Heart right ventricle (tissue), 16 donors: Measurements from ENCODE around the gene RTF2. TPM values are rescaled to one million over a fixed set of nuclear protein-coding genes. Genes with fewer than 3 reads are reported as not detected.

Source experiments
- ATAC-seq, 8 donors: fragments of 200-7000 bp; cut with Tn5 transposase; one replicate each; pipeline ENCODE4 v1.9.1; 2020; ENCODE audit warnings: mild to moderate bottlenecking in 8 of 8, moderate library complexity in 8 of 8, moderate number of reproducible peaks in 1 of 8
- DNase-seq, 2 donors: peaks; one replicate each; pipeline ENCODE4 v3.0.0-alpha.2; 2020
- H3K27ac ChIP-seq, 10 donors: fragments of 200-600 bp; sonication (generic) in 2 of 10; one replicate each; pipeline versions ENCODE4 v1.5.0 to v1.8.0; 2020 to 2022; ENCODE audit warnings: mild to moderate bottlenecking in 3 of 10
- H3K27me3 ChIP-seq, 7 donors: fragments of 200-600 bp; one replicate each; pipeline ENCODE4 v1.8.0; 2021 to 2022; ENCODE audit warnings: mild to moderate bottlenecking in 2 of 7
- H3K36me3 ChIP-seq, 9 donors: fragments of 200-600 bp; sonication (generic) in 1 of 9; one replicate each; pipeline versions ENCODE4 v1.5.0 to v1.8.0; 2020 to 2022; ENCODE audit warnings: mild to moderate bottlenecking in 2 of 9
- H3K4me1 ChIP-seq, 9 donors: fragments of 200-600 bp; sonication (generic) in 1 of 9; one replicate each; pipeline versions ENCODE4 v1.5.0 to v1.8.0; 2020 to 2022; ENCODE audit warnings: mild to moderate bottlenecking in 4 of 9
- H3K4me3 ChIP-seq, 10 donors: fragments of 200-600 bp; sonication (generic) in 2 of 10; one replicate each; pipeline versions ENCODE4 v1.5.0 to v1.8.0; 2020 to 2022; ENCODE audit warnings: mild to moderate bottlenecking in 7 of 10, moderate library complexity in 2 of 10
- H3K9me3 ChIP-seq, 11 donors: fragments of 200-600 bp in 10 of 11; sonication (generic) in 2 of 11; one replicate each; pipeline versions ENCODE4 v1.5.0 to v1.8.0; 2013 to 2022; ENCODE audit warnings: mild to moderate bottlenecking in 2 of 11, control low read depth in 1 of 11, moderate library complexity in 1 of 11
- CTCF ChIP-seq, 9 donors: fragments of 200-600 bp; sonication (generic) in 2 of 9; IDR thresholded peaks; one replicate each; pipeline versions ENCODE4 v1.5.0 to v1.8.0; 2021 to 2022; ENCODE audit warnings: antibody characterized with exemption in 9 of 9, mild to moderate bottlenecking in 5 of 9, moderate library complexity in 1 of 9
- WGBS, 2 donors: extraction: QIAGEN DNeasy Blood & Tissue Kit; methylation state at CpG; one replicate each; pipeline ENCODE4 v1.1.7; 2013; ENCODE audit warnings: inconsistent platforms in 1 of 2; 5-methylcytosine and 5-hydroxymethylcytosine counted together
- intact Hi-C, 10 donors: fragments of 100-400 bp; cut with DNase I; formaldehyde crosslinking; loops; one replicate each; pipeline versions ENCODE4 v1.11.1 to v1.14.2; 2022
- polyA plus RNA-seq, 2 donors: library from polyadenylated mRNA; stranded (reverse); fragments of 200-250 nt; gene quantifications; one replicate each; pipeline ENCODE4 v1.2.3, GENCODE V29; 2013
- total RNA-seq, 10 donors: library from RNA; stranded (reverse); fragmentation: NEBNext Ultra II Directional in 3 of 10; extraction: Animal tissue kit (Norgen Biotek cat#: 25700) in 3 of 10; gene quantifications; one replicate each; pipeline versions ENCODE4 v1.2.1 to v1.2.4, GENCODE V29; 2021 to 2023
- donor health status: Arrhythmogenic right ventricular cardiomyopathy.
- donor health status: ischemic (EF 13 %, LVEDD 7.1; RV severe dilation, severe dysfunction).
- donor health status: healthy with polysubstance abuse.
- donor health status: DM: no; HTN: yes; CAD: no.
- donor health status: DM: no; HTN: no; CAD: no.
- donor health status: ischemic (EF 25% LVEDD 6.9; RV normal size, moderate dysfunction).
- donor health status: ischemic (EF 25% LVEDD 5.7; RV mildly dilated, moderate dysfunction).
- donor health status: healthy.
- donor health status: DM: yes; HTN: yes; CAD: no.
- donor health status: Ischemic cardiomyopathy.
- donor health status: ischemic (EF 35%, LVEDD 5.7; RV mildly dilated, moderate dysfunction).
- donor health status: nonischemic (EF 11% LVEDD 7.7; RV severe dilation, severe dysfunction).
- donor health status: DM: yes; HTN: yes; CAD: no.
- donor health status: PGD.
- donor health status: ischemic (EF 29% LVEDD 5.4; RV normal size, mild dysfunction).
- donor health status: nonischemic (EF 23%, LVEDD 6.1; RV moderate dilation, normal function).

The RTF2 gene
- total and polyA plus RNA-seq, 12 donors: 29.1 to 113 (median 88.6) TPM

GRCh38 chr20:56451056-56451765 lies 17.2 kb upstream of the RTF2 start:
- intact Hi-C loops: no loop called here
- Histone ChIP-seq H3K27ac (no peak overlapping the region), H3K9me3 (no peaks in the 10 kb centered on the region), H3K4me3 (no peak overlapping the region), H3K4me1 (no peaks in the 10 kb centered on the region), H3K27me3 (no peaks in the 10 kb centered on the region), H3K36me3 (peaks cover 0 to 34% (median 0%) of the 10 kb centered on the region in 9 donors)
- TF ChIP-seq CTCF (IDR thresholded peaks at IDR 0.05): no peak
- no peak for ATAC-seq
- WGBS, 2 donors: 84% methylated on average over 13 of the region's 13 CpGs
- DNase-seq: no peak

GRCh38 chr20:56453352-56453751 lies 15.1 kb upstream of the RTF2 start:
- TF ChIP-seq CTCF (IDR thresholded peaks at IDR 0.05): no peak
- Histone ChIP-seq H3K27ac (no peak overlapping the region), H3K36me3 (peaks cover 0 to 28% (median 0%) of the 10 kb centered on the region in 9 donors), H3K4me1 (no peaks in the 10 kb centered on the region), H3K27me3 (no peaks in the 10 kb centered on the region), H3K9me3 (no peaks in the 10 kb centered on the region), H3K4me3 (no peak overlapping the region)
- intact Hi-C loops: no loop called here
- DNase-seq: no peak
- no peak for ATAC-seq
- WGBS, 2 donors: 77 to 86% methylated on average over 5 of the region's 5 CpGs

GRCh38 chr20:56454754-56455153 lies 13.7 kb upstream of the RTF2 start:
- TF ChIP-seq CTCF (IDR thresholded peaks at IDR 0.05): no peak
- H3K27me3 ChIP-seq: no peaks in the 10 kb centered on the region
- intact Hi-C loops: no loop called here
- peaks cover 0 to 41% (median 0%) of the 10 kb centered on the region in 9 donors for H3K36me3 ChIP-seq
- H3K9me3 ChIP-seq: no peaks in the 10 kb centered on the region
- DNase-seq (no peak), ATAC-seq (no peak)
- H3K4me3 ChIP-seq: no peak overlapping the region
- H3K27ac ChIP-seq: no peak overlapping the region
- WGBS, 2 donors: 87 to 88% methylated on average over 7 of the region's 7 CpGs
- no peaks in the 10 kb centered on the region for H3K4me1 ChIP-seq

DNA sequence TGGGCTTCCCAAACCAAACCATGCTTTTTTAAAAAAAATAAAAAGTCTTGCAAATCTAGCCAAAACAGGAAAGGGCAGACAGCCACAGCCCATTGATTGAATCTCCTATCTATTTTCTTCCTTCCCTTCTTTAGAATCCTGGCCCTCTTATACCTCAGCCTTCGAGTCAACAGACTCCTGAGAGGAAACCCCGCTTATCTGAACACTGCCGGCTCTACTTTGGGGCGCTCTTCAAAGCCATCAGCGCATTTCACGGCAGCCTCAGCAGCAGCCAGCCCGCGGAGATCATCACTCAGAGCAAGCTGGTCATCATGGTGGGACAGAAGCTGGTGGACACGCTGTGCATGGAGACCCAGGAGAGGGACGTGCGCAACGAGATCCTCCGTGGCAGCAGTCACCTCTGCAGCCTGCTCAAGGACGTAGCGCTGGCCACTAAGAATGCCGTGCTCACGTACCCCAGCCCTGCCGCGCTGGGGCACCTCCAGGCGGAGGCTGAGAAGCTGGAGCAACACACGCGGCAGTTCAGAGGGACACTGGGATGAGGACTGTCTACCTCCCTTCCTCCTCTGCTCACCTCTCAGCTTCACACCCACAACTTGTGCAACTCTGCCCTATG lies 10.1 kb upstream of the RTF2 start:
- H3K4me3 ChIP-seq: no peak overlapping the region
- ATAC-seq (peak in 1 of 8 donors; percentile 33), DNase-seq (no peak)
- no peak overlapping the region for H3K27ac ChIP-seq
- H3K36me3 ChIP-seq: peaks cover 0 to 17% (median 0%) of the 10 kb centered on the region in 9 donors
- TF ChIP-seq CTCF (IDR thresholded peaks at IDR 0.05): no peak
- no peaks in the 10 kb centered on the region for H3K9me3 ChIP-seq
- no peaks in the 10 kb centered on the region for H3K27me3 ChIP-seq
- WGBS, 2 donors: 63 to 73% methylated on average over 22 of the region's 22 CpGs
- peaks cover 0 to 8% (median 0%) of the 10 kb centered on the region in 9 donors for H3K4me1 ChIP-seq
- intact Hi-C loops: no loop called here
